Epidermal melanocyte (primary cell): Measurements from ENCODE around the gene ASNSD1.
"Not testable (repeated sequence)": the region's sequence is repeated elsewhere in the genome, so short reads cannot be mapped to it uniquely, and the experiment has no call there.

ENCODE experiments used
- DNase-seq: peaks from one replicate; pipeline ENCODE4 v3.0.0; 2011; ENCODE audit warnings: low spot score; ENCODE audit not compliant: insufficient read length

The ASNSD1 gene

GRCh38 chr2:189646521-189646920, 14.7 kb upstream of the ASNSD1 start:
- no peak for DNase-seq

GRCh38 chr2:189648846-189649509, 12.3 kb upstream of the ASNSD1 start:
- DNase-seq, result no peak

DNA sequence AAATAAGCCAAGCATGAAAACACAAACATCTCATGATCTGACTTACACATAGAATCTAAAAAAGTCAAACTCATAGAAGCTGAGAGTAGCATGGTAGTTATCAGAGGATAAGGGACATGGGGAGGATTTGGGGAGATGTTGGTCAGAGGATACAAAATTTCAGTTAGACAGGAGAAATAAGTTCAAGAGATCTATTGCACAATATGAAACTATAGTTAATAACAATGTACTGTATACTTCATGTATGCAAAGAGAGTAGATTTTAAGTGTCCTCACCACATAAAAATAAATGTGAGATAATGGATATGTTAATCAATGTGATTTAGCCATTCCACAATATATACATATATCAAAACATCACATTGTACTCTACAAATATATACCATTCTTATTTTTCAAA, 10.0 kb upstream of the ASNSD1 start:
- no peak for DNase-seq

GRCh38 chr2:189653464-189653863, 7.8 kb upstream of the ASNSD1 start:
- not testable (repeated sequence) for DNase-seq

DNA sequence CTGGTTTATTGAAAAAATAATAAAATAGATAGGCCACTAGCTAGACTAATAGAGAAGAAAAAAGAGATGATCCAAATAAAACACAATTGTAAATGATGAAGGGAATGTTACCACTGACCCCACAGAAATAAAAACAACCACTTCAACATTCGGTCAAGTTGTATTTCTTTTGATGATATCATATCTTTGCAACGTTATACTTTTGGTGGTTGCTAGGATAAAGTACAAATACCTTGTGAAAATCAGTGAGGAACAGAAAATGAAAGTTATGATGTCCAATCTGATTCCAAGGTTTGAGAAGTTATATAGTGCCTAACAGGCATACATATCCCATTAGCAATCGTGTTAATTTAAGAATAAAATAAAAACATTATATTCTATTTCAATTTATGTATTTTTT, 6.6 kb upstream of the ASNSD1 start:
- DNase-seq, result no peak

GRCh38 chr2:189657867-189658266, 3.4 kb upstream of the ASNSD1 start:
- DNase-seq, result no peak

DNA sequence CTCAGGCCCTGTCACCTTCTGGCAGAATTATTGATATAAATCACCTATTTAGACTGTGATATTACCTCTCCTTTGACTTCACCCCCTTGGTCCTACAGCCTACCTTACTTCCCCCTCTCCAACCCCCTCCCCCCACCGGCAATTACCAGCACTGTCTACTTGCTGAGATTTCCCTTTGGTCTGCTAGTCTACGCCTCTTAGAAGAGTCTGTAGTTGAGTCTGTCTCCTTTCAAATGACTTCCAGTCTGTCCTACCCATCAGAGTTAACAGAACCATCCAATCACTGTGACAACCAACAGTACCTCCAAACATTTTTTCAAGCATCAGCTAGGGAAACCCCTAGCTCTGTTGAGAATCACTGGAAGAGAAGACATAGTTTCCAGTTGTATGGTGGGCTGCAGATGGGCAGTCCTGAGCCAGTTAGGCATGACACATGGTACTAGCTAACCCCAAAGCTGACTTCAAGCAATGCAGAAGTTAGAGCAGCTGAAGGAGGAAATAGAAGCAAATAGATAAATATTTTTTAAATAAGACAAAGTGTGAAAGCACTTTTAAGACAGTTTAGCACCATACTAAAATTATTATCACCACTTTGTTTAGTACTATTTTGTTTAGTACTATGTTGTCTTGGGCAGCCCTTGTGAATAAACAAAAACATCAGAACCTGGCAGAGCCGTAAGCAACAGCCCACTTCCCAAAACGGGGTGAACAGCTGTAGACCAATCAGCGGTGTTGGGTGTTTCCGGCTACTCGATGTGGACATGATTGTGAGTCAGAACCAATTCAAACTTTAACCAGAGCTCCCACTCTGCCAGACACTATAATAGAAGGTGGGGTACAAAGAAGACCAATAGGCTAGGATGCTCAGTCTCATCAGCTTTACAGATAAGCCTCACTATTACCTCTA, 2.7 kb upstream of the ASNSD1 start:
- DNase-seq, result no peak

GRCh38 chr2:189659734-189660133, 1.5 kb upstream of the ASNSD1 start:
- no peak for DNase-seq

DNA sequence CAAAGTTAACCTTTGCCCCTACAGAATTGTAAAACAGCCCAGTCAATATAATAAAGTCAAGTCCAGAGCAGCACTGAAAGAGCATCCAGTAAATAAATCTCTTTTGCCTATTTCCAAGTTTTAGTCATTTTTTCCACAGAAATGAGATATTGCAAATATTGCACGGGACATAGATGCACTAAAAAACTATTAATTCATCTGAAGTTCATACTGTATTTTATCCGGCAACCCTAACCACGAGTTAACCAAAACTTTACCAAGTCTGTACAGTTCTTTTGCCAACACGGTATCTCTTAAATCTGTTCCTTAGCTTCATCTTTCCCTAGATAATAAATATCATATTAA, 484 bp upstream of the ASNSD1 start:
- DNase-seq, result no peak

DNA sequence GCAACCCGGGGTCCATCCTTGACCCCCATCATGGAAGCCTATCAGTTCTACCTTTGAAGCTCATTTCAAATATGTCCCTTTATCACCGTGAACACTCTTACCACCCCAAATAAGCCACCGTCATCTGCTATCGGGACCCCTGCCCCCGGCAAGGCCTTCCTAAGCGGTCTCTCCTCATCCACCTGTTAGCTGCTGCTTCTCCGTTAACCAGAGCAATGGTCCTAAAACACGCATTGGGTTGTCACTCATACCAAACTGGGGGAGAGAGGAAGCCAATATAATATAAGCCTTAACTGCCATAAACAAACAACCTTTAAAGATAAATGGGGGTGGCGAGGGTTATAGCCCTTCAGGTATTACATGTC, 680 bp downstream of the ASNSD1 start:
- no peak for DNase-seq

GRCh38 chr2:189662669-189663226, 1.5 kb downstream of the ASNSD1 start:
- no peak for DNase-seq

DNA sequence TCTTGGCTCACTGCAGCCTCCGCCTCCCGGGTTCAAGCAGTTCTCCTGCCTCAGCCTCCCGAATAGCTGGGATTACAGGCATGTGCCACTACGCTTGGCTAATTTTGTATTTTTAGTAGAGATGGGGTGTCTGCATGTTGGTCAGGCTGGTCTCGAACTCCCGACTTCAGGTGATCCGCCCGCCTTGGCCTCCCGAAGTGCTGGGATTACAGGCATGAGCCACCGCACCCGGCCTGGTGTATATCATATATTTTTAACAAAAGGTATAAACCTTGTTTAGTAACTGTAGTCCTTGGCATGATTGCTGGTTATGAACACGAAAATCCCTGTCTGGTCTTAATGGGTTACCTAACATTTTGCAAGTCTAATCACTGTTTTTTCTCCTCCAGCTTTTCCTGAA, 2.1 kb downstream of the ASNSD1 start:
- not testable (repeated sequence) for DNase-seq

- DNase-seq, result no peak
Measured at GRCh38 chr2:189669913-189670312, 8.7 kb downstream of the ASNSD1 start.

GRCh38 chr2:189673661-189674373, 12.6 kb downstream of the ASNSD1 start:
- no peak for DNase-seq

DNA sequence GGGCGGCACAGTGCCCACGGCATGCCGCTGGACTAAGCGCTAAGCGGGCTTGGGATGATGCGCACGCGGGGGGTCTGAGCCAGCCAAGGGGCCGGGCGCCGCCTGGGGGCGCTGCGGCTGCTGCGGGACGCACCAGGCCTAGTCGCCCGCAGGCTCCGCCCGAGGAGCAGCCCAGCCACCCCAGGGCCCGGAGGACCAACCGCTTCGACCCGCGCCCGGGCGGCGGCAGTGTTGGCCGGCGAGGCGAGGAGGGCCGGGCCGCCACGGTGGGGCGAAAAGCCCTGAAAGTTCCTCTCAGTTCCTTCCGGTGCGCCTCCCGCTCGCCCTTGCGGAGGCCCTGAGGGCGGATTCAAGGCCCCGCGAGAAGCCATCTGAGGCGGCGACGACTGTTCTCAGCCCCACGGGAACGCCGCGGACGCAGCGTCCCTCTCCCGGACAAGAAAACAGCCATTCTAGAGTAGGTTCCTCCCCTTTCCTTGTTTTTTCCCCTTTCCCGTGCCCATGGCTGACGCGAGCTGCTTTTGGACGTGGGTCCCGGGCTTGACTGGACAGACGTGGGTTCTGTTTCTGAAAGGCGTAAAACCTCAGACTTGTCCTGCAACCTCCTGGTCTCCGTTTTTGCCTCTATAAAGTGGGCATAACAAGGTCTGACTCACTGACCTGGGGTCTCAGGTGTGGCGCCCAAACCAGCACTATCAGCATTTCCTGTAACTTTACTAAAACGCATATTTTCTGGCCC, 13.3 kb downstream of the ASNSD1 start, which contains the start of gene ANKAR:
TSS of gene ANKAR (plus strand) at position 297 of the 739 bp plus-strand sequence. CDS start 1,821 bp downstream, outside the sequence.
- DNase-seq, result peak; percentile 72

DNA sequence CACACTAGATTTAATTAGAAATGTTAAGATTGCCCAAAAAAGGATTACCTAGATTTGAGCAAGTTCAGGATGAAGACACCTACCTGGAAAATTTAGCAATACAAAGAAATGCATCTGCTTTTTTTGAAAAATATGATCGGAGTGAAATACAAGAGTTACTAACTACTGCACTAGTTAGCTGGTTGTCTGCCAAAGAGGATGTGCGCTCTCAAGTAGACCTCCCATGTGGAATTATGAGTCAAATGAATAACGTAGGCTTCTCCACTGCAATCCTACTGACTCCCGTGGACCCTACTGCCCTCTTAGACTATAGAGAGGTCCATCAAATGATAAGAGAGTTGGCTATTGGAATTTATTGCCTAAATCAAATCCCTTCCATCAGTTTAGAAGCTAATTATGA, 15.2 kb downstream of the ASNSD1 start:
- no peak for DNase-seq

DNA sequence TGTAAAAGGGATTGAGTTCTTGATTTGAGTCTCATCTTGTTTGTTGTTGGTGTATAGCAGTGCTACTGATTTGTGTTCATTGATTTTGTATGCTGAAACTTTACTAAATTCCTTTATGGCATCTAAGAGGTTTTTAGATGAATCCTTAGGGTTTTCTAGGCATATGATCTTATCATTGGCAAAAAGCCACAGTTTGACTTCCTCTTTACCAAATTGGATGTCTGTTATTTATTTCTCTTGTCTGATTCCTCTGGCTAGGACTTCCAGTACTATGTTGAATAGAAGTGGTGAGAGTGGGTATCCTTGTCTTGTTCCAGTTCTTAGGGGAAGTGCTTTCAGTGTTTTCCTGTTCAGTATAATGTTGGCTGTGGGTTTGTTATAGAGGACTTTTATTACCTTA, 18.0 kb downstream of the ASNSD1 start:
- DNase-seq, result no peak

DNA sequence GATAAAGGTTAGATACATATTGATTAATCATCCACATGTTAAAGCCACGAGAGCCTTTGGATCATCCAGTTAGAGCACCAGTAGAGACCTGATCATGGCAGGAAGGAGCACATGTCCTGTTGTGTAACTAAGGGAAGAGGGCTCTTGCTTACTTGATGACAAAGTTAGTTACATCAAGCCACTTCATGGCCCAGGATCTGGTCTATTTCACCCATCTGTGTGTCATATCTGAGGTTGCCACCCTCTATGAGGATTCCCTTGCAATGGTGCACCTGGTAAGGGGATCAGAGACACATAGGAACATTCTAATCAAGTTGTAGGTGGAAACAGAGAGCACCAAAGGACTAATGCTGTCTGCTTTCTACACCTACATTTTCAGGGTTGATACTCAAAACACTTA, 19.9 kb downstream of the ASNSD1 start:
- no peak for DNase-seq

- no peak for DNase-seq
Measured at GRCh38 chr2:189681903-189682302, 20.6 kb downstream of the ASNSD1 start.

- no peak for DNase-seq
Measured at GRCh38 chr2:189683348-189683747, 22.1 kb downstream of the ASNSD1 start.

GRCh38 chr2:189684811-189685210, 23.6 kb downstream of the ASNSD1 start:
- DNase-seq, result no peak
